Stimulated activated naive CD4-positive, alpha-beta T cell (primary cell): ENCODE results near the gene GGACT.

Source experiments
- DNase-seq, 6 experiments: peaks; one replicate each; lab custom pipeline; 2025; lab: John Stamatoyannopoulos, UW

Gene GGACT

GRCh38 chr13:100547791-100548201 lies 40.8 kb downstream of the GGACT start:
- DNase-seq = no peak

- no peak for DNase-seq
Measured at GRCh38 chr13:100546713-100547405, 41.7 kb downstream of the GGACT start.

- no peak for DNase-seq
Measured at GRCh38 chr13:100545684-100546061, 42.9 kb downstream of the GGACT start.

- no peak for DNase-seq
Measured at GRCh38 chr13:100544866-100545683, 43.5 kb downstream of the GGACT start.

- DNase-seq = no peak
Measured at GRCh38 chr13:100543872-100544602, 44.6 kb downstream of the GGACT start.

GRCh38 chr13:100542826-100543156 lies 45.8 kb downstream of the GGACT start:
- peak in 3 of 6 experiments; percentile 30 to 59 (median 53) for DNase-seq

- no peak for DNase-seq
Measured at GRCh38 chr13:100541897-100542825, 46.4 kb downstream of the GGACT start.

- no peak for DNase-seq
Measured at GRCh38 chr13:100540621-100541020, 48.0 kb downstream of the GGACT start.

GRCh38 chr13:100537951-100538462 lies 50.6 kb downstream of the GGACT start:
- no peak for DNase-seq

GRCh38 chr13:100537486-100537885 lies 51.1 kb downstream of the GGACT start:
- DNase-seq = no peak

GRCh38 chr13:100536643-100537180 lies 51.9 kb downstream of the GGACT start:
- no peak for DNase-seq

GRCh38 chr13:100535426-100536135 lies 53.0 kb downstream of the GGACT start:
- DNase-seq = no peak

- no peak for DNase-seq
Measured at GRCh38 chr13:100534911-100535310, 53.7 kb downstream of the GGACT start.

- DNase-seq = no peak
Measured at GRCh38 chr13:100534147-100534843, 54.3 kb downstream of the GGACT start.

- DNase-seq = no peak
Measured at GRCh38 chr13:100533588-100534041, 55.0 kb downstream of the GGACT start.

- DNase-seq = no peak
Measured at GRCh38 chr13:100532836-100533435, 55.7 kb downstream of the GGACT start.

GRCh38 chr13:100532090-100532766 lies 56.4 kb downstream of the GGACT start:
- no peak for DNase-seq

GRCh38 chr13:100530671-100531213 lies 57.8 kb downstream of the GGACT start:
- DNase-seq = no peak
